ENCODE data around the gene DUSP9.

DUSP9 gene

GRCh38 chrX:153700376-153700945 lies 53.5 kb downstream of the DUSP9 start:
- no peak for DNase-seq (ENCODE audit: low read depth, low spot score)
- no peaks in the 10 kb centered on the region for H3K27me3 ChIP-seq (ENCODE audit: insufficient read depth, insufficient read length)
- no peak overlapping the region for H3K9ac ChIP-seq (ENCODE audit: insufficient read length, low read depth)
- no peaks in the 10 kb centered on the region for H3K9me3 ChIP-seq (ENCODE audit: insufficient read depth, low read length)
- TF ChIP-seq ZNF274 (IDR thresholded peaks at IDR 0.05; ENCODE audit: low read depth, low read length) (no peak), YY1 (IDR thresholded peaks at IDR 0.05; ENCODE audit: insufficient read depth, insufficient read length) (no peak), SUZ12 (IDR thresholded peaks at IDR 0.05; ENCODE audit: extremely low read depth, insufficient read depth, insufficient read length) (no peak)
- no peaks in the 10 kb centered on the region for H3K4me1 ChIP-seq (ENCODE audit: insufficient read depth, insufficient read length)
- peaks cover 13% of the 10 kb centered on the region for H3K36me3 ChIP-seq (ENCODE audit: insufficient read depth, insufficient read length, low read length)
- no peak overlapping the region for H3K4me3 ChIP-seq (ENCODE audit: insufficient read length, low read depth)

All from NT2/D1 (cell line).